Posterior cingulate gyrus (tissue), 11 donors: ENCODE data around the gene ZBTB7C.

Experiments
- DNase-seq, 10 donors: peaks; one replicate each; pipeline versions ENCODE4 v3.0.0 to v3.0.0-alpha.2; 2020 to 2021; ENCODE audit warnings: mixed read lengths in 3 of 10
- intact Hi-C: fragments of 100-400 bp; cut with DNase I; formaldehyde crosslinking; loops from one replicate; pipeline ENCODE4 v1.15.1; 2023

Gene ZBTB7C

GRCh38 chr18:48060346-48060745 is 348.8 kb downstream of the ZBTB7C start:
- intact Hi-C loops = no loop called here
- no peak for DNase-seq

GRCh38 chr18:48059455-48060010 is 349.6 kb downstream of the ZBTB7C start:
- intact Hi-C loops = no loop called here
- DNase-seq = peak in 1 of 10 donors; percentile 49

- DNase-seq = no peak
- intact Hi-C loops = no loop called here
Observed at GRCh38 chr18:48058486-48058885, 350.7 kb downstream of the ZBTB7C start.

- DNase-seq = no peak
- intact Hi-C loops = no loop called here
Observed at GRCh38 chr18:48057018-48057417, 352.2 kb downstream of the ZBTB7C start.

GRCh38 chr18:48055351-48055750 is 353.8 kb downstream of the ZBTB7C start:
- intact Hi-C loops = no loop called here

GRCh38 chr18:48053881-48054816 is 355.0 kb downstream of the ZBTB7C start:
- peak in 2 of 10 donors; percentile 46 to 63 for DNase-seq
- intact Hi-C loops = no loop called here

More at GRCh38 chr18:48055351-48055750, 353.8 kb downstream of the ZBTB7C start:
- DNase-seq = peak in 2 of 10 donors; percentile 3 to 49

- intact Hi-C loops = no loop called here
- DNase-seq = peak in 2 of 10 donors; percentile 12 to 40
Observed at GRCh38 chr18:48052842-48053241, 356.3 kb downstream of the ZBTB7C start.

- intact Hi-C loops = no loop called here
- DNase-seq = peak in 2 of 10 donors; percentile 37 to 56
Observed at GRCh38 chr18:48051945-48052840, 357.0 kb downstream of the ZBTB7C start.

- DNase-seq = peak in 2 of 10 donors; percentile 49 to 63
- intact Hi-C loops = no loop called here
Observed at GRCh38 chr18:48050176-48050575, 359.0 kb downstream of the ZBTB7C start.

- intact Hi-C loops = no loop called here
- peak in 2 of 10 donors; percentile 19 to 61 for DNase-seq
Observed at GRCh38 chr18:48049757-48050156, 359.4 kb downstream of the ZBTB7C start.

GRCh38 chr18:48048251-48048650 is 360.9 kb downstream of the ZBTB7C start:
- intact Hi-C loops = no loop called here
- DNase-seq = peak in 2 of 10 donors; percentile 8 to 43

GRCh38 chr18:48046843-48047242 is 362.3 kb downstream of the ZBTB7C start:
- intact Hi-C loops = no loop called here
- peak in 2 of 10 donors; percentile 26 to 29 for DNase-seq

GRCh38 chr18:48045744-48046143 is 363.4 kb downstream of the ZBTB7C start:
- DNase-seq = peak in 3 of 10 donors; percentile 2 to 43 (median 15)
- intact Hi-C loops = no loop called here

- peak in 3 of 10 donors; percentile 8 to 61 (median 23) for DNase-seq
- intact Hi-C loops = no loop called here
Observed at GRCh38 chr18:48044944-48045343, 364.2 kb downstream of the ZBTB7C start.

GRCh38 chr18:48043166-48043565 is 366.0 kb downstream of the ZBTB7C start:
- intact Hi-C loops = no loop called here
- no peak for DNase-seq

- DNase-seq = peak in 2 of 10 donors; percentile 26 to 27
- intact Hi-C loops = no loop called here
Observed at GRCh38 chr18:48042431-48042830, 366.8 kb downstream of the ZBTB7C start.

- intact Hi-C loops = no loop called here
- peak in 1 of 10 donors; percentile 85 for DNase-seq
Observed at GRCh38 chr18:48040457-48041110, 368.6 kb downstream of the ZBTB7C start.

GRCh38 chr18:48039769-48040215 is 369.4 kb downstream of the ZBTB7C start:
- intact Hi-C loops = loop anchor here (10.0 kb wide), 1 partner anchor 295 kb away; no protein-coding TSS in a partner anchor
- no peak for DNase-seq

- DNase-seq = no peak
- intact Hi-C loops = loop anchor here (10.0 kb wide), 1 partner anchor 296 kb away; no protein-coding TSS in a partner anchor
Observed at GRCh38 chr18:48038636-48039035, 370.5 kb downstream of the ZBTB7C start.
